Common myeloid progenitor, CD34-positive (primary cell): ENCODE results near the gene PREB.

Source experiments
- CTCF ChIA-PET: fragments of 350-600 bp; sonication (Branson Sonifier 250); formaldehyde crosslinking; loops from one replicate; lab custom pipeline; 2021; ENCODE audit warnings: antibody characterized with exemption; lab: Charles Lee
- POLR2A ChIA-PET: fragments of 350-600 bp; sonication (Branson Sonifier 250); formaldehyde crosslinking; loops from one replicate; lab custom pipeline; 2021; ENCODE audit warnings: antibody characterized with exemption; lab: Charles Lee
- DNase-seq, 3 donors: peaks; one replicate each; pipeline versions ENCODE4 v3.0.0 to v3.0.0-alpha.2; 2013
- H3K27ac ChIP-seq, 2 experiments: 1 replicate in 1 of 2; 2 replicates in 1 of 2; pipeline ENCODE4 v1.7.0; 2013; ENCODE audit warnings: inconsistent platforms in 2 of 2, low read length in 2 of 2, mild to moderate bottlenecking in 2 of 2, low read depth in 1 of 2, moderate library complexity in 1 of 2; ENCODE audit not compliant: severe bottlenecking in 2 of 2, insufficient read depth in 1 of 2, poor library complexity in 1 of 2
- H3K27me3 ChIP-seq, 5 experiments: replicated peaks in 2 of 5; 1 replicate in 3 of 5; 2 replicates in 2 of 5; pipeline versions ENCODE4 v1.6.1 to v1.7.0; 2013; ENCODE audit warnings: low read length in 4 of 5, mild to moderate bottlenecking in 2 of 5, moderate library complexity in 2 of 5, inconsistent platforms in 1 of 5; ENCODE audit not compliant: insufficient read depth in 5 of 5, control insufficient read depth in 4 of 5
- H3K36me3 ChIP-seq, 4 experiments: 1 replicate in 2 of 4; 2 replicates in 2 of 4; pipeline versions ENCODE4 v1.6.1 to v1.7.0; 2013; ENCODE audit warnings: low read length in 3 of 4, control low read depth in 1 of 4, mild to moderate bottlenecking in 1 of 4; ENCODE audit not compliant: control insufficient read depth in 4 of 4, insufficient read depth in 4 of 4
- H3K4me1 ChIP-seq, 4 experiments: 1 replicate in 3 of 4; 2 replicates in 1 of 4; pipeline versions ENCODE4 v1.6.1 to v1.7.1; 2013; ENCODE audit warnings: low read length in 3 of 4, mild to moderate bottlenecking in 3 of 4, control low read depth in 1 of 4, inconsistent platforms in 1 of 4, moderate library complexity in 1 of 4; ENCODE audit not compliant: control insufficient read depth in 4 of 4, insufficient read depth in 4 of 4; ENCODE audit errors: control extremely low read depth in 1 of 4
- H3K4me3 ChIP-seq, 7 experiments: 1 replicate in 4 of 7; 2 replicates in 3 of 7; pipeline versions ENCODE4 v1.5.1 to v1.7.0; 2013; ENCODE audit warnings: mild to moderate bottlenecking in 7 of 7, low read length in 6 of 7, moderate library complexity in 6 of 7, inconsistent platforms in 2 of 7, low read depth in 2 of 7, control low read depth in 1 of 7; ENCODE audit not compliant: insufficient read depth in 4 of 7, control insufficient read depth in 1 of 7; ENCODE audit errors: extremely low read depth in 1 of 7
- H3K9me3 ChIP-seq, 5 experiments: 1 replicate in 4 of 5; 2 replicates in 1 of 5; pipeline versions ENCODE4 v1.6.1 to v1.7.1; 2013; ENCODE audit warnings: low read length in 4 of 5, mild to moderate bottlenecking in 2 of 5, inconsistent platforms in 1 of 5, low read depth in 1 of 5, moderate library complexity in 1 of 5; ENCODE audit not compliant: control insufficient read depth in 4 of 5, insufficient read depth in 2 of 5; ENCODE audit errors: control extremely low read depth in 1 of 5
- WGBS: methylation state at CpG from one replicate; pipeline ENCODE4 v1.1.5; 2013; ENCODE audit not compliant: insufficient coverage; 5-methylcytosine and 5-hydroxymethylcytosine counted together

PREB gene

DNA sequence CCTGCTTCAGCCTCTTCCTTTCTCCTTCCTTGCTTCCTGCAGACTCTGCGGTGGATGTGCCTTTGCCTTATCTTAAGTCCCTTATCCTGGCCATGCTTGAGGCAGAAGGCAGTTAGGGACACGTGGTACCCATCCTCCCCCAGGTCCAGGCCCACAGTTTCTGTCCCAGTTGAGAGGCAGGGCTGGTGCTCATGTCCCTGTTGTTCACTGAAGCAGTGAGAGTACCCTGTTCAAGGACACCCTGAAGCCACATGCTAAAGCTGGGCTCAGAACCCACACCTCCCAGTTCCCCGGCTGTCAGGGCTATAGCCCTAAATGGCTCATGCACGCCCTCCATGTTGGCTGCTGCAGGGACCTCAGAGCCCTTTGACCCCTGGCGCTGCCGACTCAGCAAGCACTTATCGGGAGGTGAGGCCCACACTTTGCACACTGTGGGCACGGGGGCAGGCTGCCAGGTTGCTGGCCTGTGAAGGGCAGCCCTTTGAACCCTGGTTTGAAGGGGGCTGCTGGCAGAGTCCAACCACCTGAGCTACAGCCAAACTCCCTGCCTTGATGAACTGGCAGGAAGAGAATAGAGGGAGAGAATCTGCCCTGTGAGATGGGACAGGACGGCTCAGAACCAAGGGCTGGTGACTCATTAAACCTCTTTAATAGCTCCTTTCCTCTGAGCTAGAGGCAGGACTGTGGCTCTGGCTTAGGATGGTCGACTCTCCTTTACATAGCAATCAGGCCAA is 41.6 kb downstream of the PREB start:
- Histone ChIP-seq H3K27ac (no peak overlapping the region), H3K4me3 (no peak overlapping the region), H3K36me3 (no peaks in the 10 kb centered on the region), H3K9me3 (no peaks in the 10 kb centered on the region), H3K4me1 (peaks cover 0 to 12% (median 10%) of the 10 kb centered on the region in 4 experiments), H3K27me3 (no peaks in the 10 kb centered on the region)
- ChIA-PET CTCF (interaction anchor here (0.9 to 2.0 kb wide), 7 partner anchors 10 to 99 kb away, joined by 3 to 8 read pairs (median 3); no protein-coding TSS in a partner anchor), POLR2A (no interaction called here)
- no peak for DNase-seq
- 90% methylated on average over 9 of the region's 10 CpGs for WGBS

DNA sequence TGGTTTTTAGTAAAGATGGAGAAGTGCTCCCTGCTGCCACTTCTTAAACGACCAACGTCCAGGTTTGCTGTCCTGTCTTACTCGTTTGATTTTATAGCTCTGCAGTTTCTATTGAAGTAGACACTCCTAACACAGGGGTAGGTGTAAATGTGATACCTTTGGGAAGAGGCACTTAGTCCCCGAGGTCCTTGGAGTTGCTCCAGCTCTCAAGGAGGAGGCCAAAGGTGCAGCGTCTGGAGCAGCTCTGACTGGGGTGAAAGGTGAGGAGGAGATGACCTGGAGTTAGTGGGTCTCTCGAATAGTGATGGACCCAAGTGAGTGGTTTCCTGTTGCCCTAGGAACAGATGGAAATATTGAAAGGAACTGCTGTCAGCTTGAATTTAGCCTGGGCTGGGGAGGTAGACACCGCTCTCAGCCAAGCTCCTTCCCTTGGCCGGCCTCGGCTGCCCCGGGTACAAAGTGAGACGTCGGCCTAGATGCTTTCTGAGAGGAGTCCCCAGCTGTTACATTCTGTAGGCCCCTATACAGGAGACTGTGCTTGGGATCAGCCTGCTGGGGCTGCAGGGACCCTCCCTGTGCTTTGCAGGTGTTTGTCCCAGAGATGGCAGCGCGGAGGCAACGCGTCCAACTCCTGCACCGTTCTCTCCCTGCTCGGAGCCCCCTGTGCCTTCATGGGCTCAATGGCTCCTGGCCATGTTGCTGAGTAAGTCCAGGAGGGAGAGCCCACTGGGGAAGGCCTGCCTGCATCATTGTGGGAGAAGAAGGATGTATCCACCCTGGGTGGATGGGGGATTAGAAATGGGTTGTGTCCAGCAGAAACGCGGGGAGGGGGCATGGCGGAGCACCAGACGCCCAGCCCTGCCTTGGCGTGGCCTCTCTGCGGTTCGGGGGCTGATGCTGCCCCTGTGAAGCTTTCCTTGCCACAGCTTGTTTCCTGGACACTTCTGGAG is 42.4 kb downstream of the PREB start:
- DNase-seq = no peak
- Histone ChIP-seq H3K36me3 (no peaks in the 10 kb centered on the region), H3K4me1 (peaks cover 0 to 17% (median 16%) of the 10 kb centered on the region in 4 experiments), H3K27ac (no peak overlapping the region), H3K9me3 (no peaks in the 10 kb centered on the region), H3K27me3 (no peaks in the 10 kb centered on the region), H3K4me3 (no peak overlapping the region)
- CTCF ChIA-PET = interaction anchor here (0.9 to 4.7 kb wide), 10 partner anchors 9 to 212 kb away, joined by 3 to 23 read pairs (median 3); no protein-coding TSS in a partner anchor
- WGBS = 88% methylated on average over 22 of the region's 25 CpGs
- POLR2A ChIA-PET = interaction anchor here (0.6 kb wide), 1 partner anchor 100 kb away, joined by 9 read pairs; no protein-coding TSS in a partner anchor

DNA sequence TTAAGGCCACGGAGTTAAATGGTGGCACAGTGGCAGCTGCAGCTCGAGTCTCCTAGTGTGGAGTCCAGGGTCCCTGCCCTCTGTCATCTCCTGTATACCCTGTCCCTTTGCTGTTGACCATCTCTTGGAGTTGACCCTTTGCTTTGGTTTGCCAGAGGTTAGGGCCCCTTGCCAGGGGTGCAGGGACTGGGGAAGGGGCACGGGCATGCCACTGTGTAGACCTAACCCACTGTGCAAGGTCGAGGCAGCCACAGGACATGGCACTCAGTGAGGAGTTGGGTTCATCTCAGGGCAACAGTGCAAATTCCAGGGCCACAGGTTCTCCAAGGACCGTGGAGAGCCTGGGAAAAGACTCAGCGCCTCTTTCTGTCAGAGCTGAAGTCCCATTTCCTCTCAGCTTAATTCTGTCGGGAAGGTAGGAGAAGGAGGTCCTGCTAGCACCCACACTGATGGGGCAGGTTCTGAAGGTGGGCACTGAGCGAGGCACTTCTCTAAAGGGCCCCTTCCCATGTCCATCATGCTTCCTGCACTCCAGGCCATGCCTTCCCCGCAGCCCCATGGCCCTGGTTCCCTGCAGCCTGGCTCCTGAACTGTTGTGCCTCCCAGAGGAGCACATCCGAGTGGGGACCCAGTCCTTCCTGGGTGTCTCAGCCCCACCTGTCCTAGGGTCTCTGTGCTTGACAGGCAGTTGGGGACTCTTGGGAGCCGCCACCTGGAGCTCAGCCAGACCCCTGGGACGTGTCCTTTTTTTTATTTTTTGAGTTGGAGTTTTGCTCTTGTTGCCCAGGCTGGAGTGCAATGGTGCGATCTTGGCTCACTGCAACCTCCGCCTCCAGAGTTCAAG is 45.1 kb downstream of the PREB start:
- H3K4me3 ChIP-seq = no peak overlapping the region
- peaks cover 2 to 25% (median 23%) of the 10 kb centered on the region in 4 experiments for H3K4me1 ChIP-seq
- CTCF ChIA-PET = interaction anchor here (0.6 to 28.0 kb wide), 8 partner anchors 8 to 128 kb away, joined by 3 to 381 read pairs (median 4); partner anchors contain the start of genes ABHD1, AGBL5 and PREB
- H3K9me3 ChIP-seq = no peaks in the 10 kb centered on the region
- H3K36me3 ChIP-seq = peaks cover 0 to 7% (median 0%) of the 10 kb centered on the region in 4 experiments
- WGBS = 95% methylated on average over 14 of the region's 14 CpGs
- H3K27me3 ChIP-seq = no peaks in the 10 kb centered on the region
- no peak overlapping the region for H3K27ac ChIP-seq
- POLR2A ChIA-PET = no interaction called here
- DNase-seq = no peak

DNA sequence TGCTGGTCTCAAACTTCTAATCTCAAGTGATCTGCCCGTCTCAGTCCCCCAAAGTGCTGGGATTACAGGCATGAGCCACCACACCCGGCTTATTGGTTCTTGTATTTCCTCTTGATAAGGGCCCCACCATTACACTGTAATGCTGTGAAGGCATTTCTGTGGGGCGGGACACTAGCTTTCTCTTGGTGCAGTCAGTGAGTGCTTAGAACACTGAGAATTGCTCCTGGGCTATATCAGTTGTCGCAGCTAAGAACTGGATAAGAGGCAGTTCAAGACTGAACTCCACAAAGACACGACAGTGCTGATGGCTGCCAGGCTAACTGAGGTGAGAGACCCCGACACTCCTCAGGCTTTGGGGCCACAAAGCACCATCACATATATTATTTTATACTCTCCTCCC is 45.8 kb downstream of the PREB start:
- WGBS = 89% methylated on average over 5 of the region's 6 CpGs
- ChIA-PET POLR2A (no interaction called here), CTCF (interaction anchor here (0.6 to 28.0 kb wide), 9 partner anchors 8 to 176 kb away, joined by 3 to 381 read pairs (median 5); partner anchors contain the start of genes ABHD1, AGBL5, OST4 and PREB)
- H3K4me1 ChIP-seq = peaks cover 2 to 32% (median 25%) of the 10 kb centered on the region in 4 experiments
- H3K9me3 ChIP-seq = no peaks in the 10 kb centered on the region
- no peak overlapping the region for H3K4me3 ChIP-seq
- peaks cover 0 to 7% (median 0%) of the 10 kb centered on the region in 4 experiments for H3K36me3 ChIP-seq
- no peak overlapping the region for H3K27ac ChIP-seq
- H3K27me3 ChIP-seq = no peaks in the 10 kb centered on the region
- DNase-seq = peak in 2 of 3 donors; percentile 17 to 39

DNA sequence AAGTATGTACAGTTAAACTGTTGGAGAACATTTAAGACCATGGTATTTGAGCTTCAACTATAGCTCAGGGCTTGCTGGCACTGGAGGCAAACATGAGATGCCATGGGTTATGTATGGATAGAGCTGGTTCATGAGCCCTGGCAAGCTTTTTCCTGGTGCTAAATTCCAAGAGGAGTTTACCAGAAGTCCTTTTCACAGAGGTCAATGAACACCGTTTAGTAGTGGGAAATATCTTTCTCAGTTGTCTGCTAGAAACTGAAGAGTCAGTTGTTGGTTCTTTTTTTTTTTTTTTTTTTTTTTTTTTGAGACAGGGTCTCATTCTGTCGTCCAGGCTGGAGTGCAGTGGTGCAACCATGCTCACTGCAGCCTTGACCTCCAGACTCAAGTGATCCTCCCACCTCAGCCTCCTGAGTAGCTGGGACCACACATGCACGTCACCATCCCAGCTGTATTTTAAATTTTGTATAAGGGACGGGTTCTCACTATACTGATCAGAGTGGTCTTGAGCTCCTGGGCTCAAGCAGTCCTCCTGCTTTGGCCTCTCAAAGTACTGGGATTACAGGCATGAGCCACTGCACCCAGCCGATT is 46.5 kb downstream of the PREB start:
- H3K4me3 ChIP-seq = no peak overlapping the region
- H3K27ac ChIP-seq = no peak overlapping the region
- no peaks in the 10 kb centered on the region for H3K27me3 ChIP-seq
- peaks cover 2 to 39% (median 29%) of the 10 kb centered on the region in 4 experiments for H3K4me1 ChIP-seq
- H3K36me3 ChIP-seq = peaks cover 0 to 7% (median 1%) of the 10 kb centered on the region in 4 experiments
- ChIA-PET POLR2A (interaction anchor here (1.4 kb wide), 1 partner anchor 17 kb away, joined by 4 read pairs; the partner anchor contains the start of gene OST4), CTCF (interaction anchor here (0.7 to 28.0 kb wide), 9 partner anchors 9 to 177 kb away, joined by 3 to 381 read pairs (median 5); partner anchors contain the start of genes AGBL5 and OST4)
- H3K9me3 ChIP-seq = no peaks in the 10 kb centered on the region
- WGBS = 100% methylated on average over 3 of the region's 5 CpGs
- DNase-seq = no peak
